K562 (cell line): Measurements from ENCODE around the gene DRD1. TPM values are rescaled to one million over a fixed set of nuclear protein-coding genes. Genes with fewer than 3 reads are reported as not detected.

Source experiments
- ATAC-seq: fragments of 200-7000 bp; cut with Tn5 transposase; 3 replicates; pipeline ENCODE4 v1.9.1; 2020; ENCODE audit warnings: moderate library complexity
- BruUV-seq: library from RNA; stranded (reverse); fragments of 400-500 nt; replicated peaks from 2 replicates; lab custom pipeline; 2021; lab: Mats Ljungman, UMichigan
- CTCF ChIA-PET: fragments of 300-600 bp; formaldehyde crosslinking; extraction: SDS; loops from one replicate; lab custom pipeline; 2021; ENCODE audit warnings: low intra/inter-chr PET ratio; lab: Yijun Ruan, JAX
- POLR2A ChIA-PET: fragments of 300-600, 350-650 bp; sonication (Branson Sonifier 250); formaldehyde crosslinking; extraction: SDS; loops from one replicate; lab custom pipeline; 2021; ENCODE audit warnings: antibody characterized with exemption, inconsistent platforms; lab: Yijun Ruan, JAX
- DNase-seq, 4 experiments: peaks; one replicate each; pipeline versions ENCODE4 v3.0.0 to v3.0.0-alpha.2; 2011 to 2018; ENCODE audit warnings: low spot score in 3 of 4, mixed read lengths in 3 of 4; ENCODE audit errors: extremely low read depth in 1 of 4
- FAIRE-seq: peaks from 2 replicates; lab custom pipeline; 2011; peaks lifted over from hg19 to GRCh38; lab: Jason Lieb, UNC
- H2AFZ ChIP-seq: 2 replicates; pipeline ENCODE4 v1.6.0; 2011; ENCODE audit warnings: low read depth, low read length, control low read depth, inconsistent platforms
- H3K27ac ChIP-seq: fragments of 200-600 bp; 3 replicates; pipeline ENCODE4 v1.8.0; 2011; ENCODE audit warnings: low read depth, mild to moderate bottlenecking, control low read depth, inconsistent platforms, low read length, moderate library complexity, mixed read lengths; ENCODE audit errors: extremely low read depth
- H3K27me3 ChIP-seq, 2 experiments: fragments of 300-600 bp in 1 of 2; 2 replicates in 1 of 2; 3 replicates in 1 of 2; pipeline versions ENCODE4 v1.6.0 to v1.8.0; 2011; ENCODE audit warnings: inconsistent platforms in 2 of 2, low read length in 2 of 2, mild to moderate bottlenecking in 1 of 2, mixed read lengths in 1 of 2, moderate library complexity in 1 of 2; ENCODE audit not compliant: control insufficient read depth in 2 of 2, insufficient read depth in 2 of 2
- H3K36me3 ChIP-seq: fragments of 300-600 bp; 3 replicates; pipeline ENCODE4 v1.8.0; 2011; ENCODE audit warnings: mild to moderate bottlenecking, low read length, inconsistent platforms; ENCODE audit not compliant: control insufficient read depth, insufficient read depth
- H3K4me1 ChIP-seq, 2 experiments: fragments of 200-600 bp in 1 of 2; replicated peaks in 1 of 2; 2 replicates in 1 of 2; 3 replicates in 1 of 2; pipeline versions ENCODE4 v1.5.1 to v1.8.0; 2011; ENCODE audit warnings: inconsistent platforms in 2 of 2, low read length in 2 of 2, mild to moderate bottlenecking in 1 of 2, mixed read lengths in 1 of 2, moderate library complexity in 1 of 2; ENCODE audit not compliant: control insufficient read depth in 2 of 2, insufficient read depth in 2 of 2
- H3K4me2 ChIP-seq: 2 replicates; pipeline ENCODE4 v1.6.1; 2011; ENCODE audit warnings: low read length, control low read depth, inconsistent platforms, mixed read lengths; ENCODE audit not compliant: insufficient read depth
- H3K4me3 ChIP-seq: fragments of 200-600 bp; sonication (generic), shearing (Covaris generic); 2 replicates; pipeline ENCODE4 v1.5.1; 2016; ENCODE audit warnings: control low read depth, inconsistent platforms
- H3K79me2 ChIP-seq: fragments of 200-600 bp; 3 replicates; pipeline ENCODE4 v1.8.0; 2011; ENCODE audit warnings: low read length, inconsistent platforms; ENCODE audit not compliant: control insufficient read depth, insufficient read depth
- H3K9ac ChIP-seq, 2 experiments: 2 replicates each; pipeline versions ENCODE4 v1.6.0 to v1.6.1; 2011; ENCODE audit warnings: low read depth in 2 of 2, low read length in 2 of 2, control low read depth in 1 of 2, inconsistent platforms in 1 of 2, mild to moderate bottlenecking in 1 of 2, mixed read lengths in 1 of 2; ENCODE audit not compliant: insufficient read depth in 1 of 2
- H3K9me1 ChIP-seq: one replicate; pipeline ENCODE4 v1.6.0; 2011; ENCODE audit warnings: inconsistent platforms, mild to moderate bottlenecking, low read length, moderate library complexity; ENCODE audit not compliant: control insufficient read depth, insufficient read depth
- H3K9me3 ChIP-seq: replicated peaks from 2 replicates; pipeline ENCODE4 v1.5.1; 2011; ENCODE audit warnings: low read depth, low read length, inconsistent platforms; ENCODE audit not compliant: control insufficient read depth, insufficient read depth
- H4K20me1 ChIP-seq: replicated peaks from 2 replicates; pipeline ENCODE4 v1.6.1; 2011; ENCODE audit warnings: low read length, inconsistent platforms, mixed read lengths; ENCODE audit not compliant: control insufficient read depth, insufficient read depth
- ADNP ChIP-seq: fragments of 200-800 bp; sonication (Bioruptor generic); IDR thresholded peaks from 2 replicates; pipeline ENCODE4 v1.6.1; 2016; ENCODE audit warnings: missing genetic modification characterization, missing compliant biosample characterization
- E2F3 ChIP-seq: fragments of 250-450 bp; sonication (Bioruptor Pico); IDR thresholded peaks from 2 replicates; pipeline ENCODE4 v1.4.0; 2020; ENCODE audit warnings: mild to moderate bottlenecking
- EP300 ChIP-seq: IDR thresholded peaks from 2 replicates; pipeline ENCODE4 v1.6.1; 2012; ENCODE audit warnings: low read length, improper control_type of control experiment
- FOXK1 ChIP-seq: sonication (generic); formaldehyde crosslinking; IDR thresholded peaks from 2 replicates; pipeline ENCODE4 v1.8.0; 2022; ENCODE audit warnings: missing genetic modification reagents, mild to moderate bottlenecking, borderline replicate concordance
- GATAD2A ChIP-seq: fragments of 450-650 bp; IDR thresholded peaks from 2 replicates; pipeline ENCODE4 v1.6.1; 2017
- HDGF ChIP-seq: fragments of 450-650 bp; IDR thresholded peaks from 2 replicates; pipeline ENCODE4 v1.6.1; 2016
- HEY1 ChIP-seq: fragments of 250-450 bp; sonication (Bioruptor Pico); IDR thresholded peaks from 2 replicates; pipeline ENCODE4 v1.5.0; 2020; ENCODE audit warnings: mild to moderate bottlenecking, moderate library complexity, borderline replicate concordance
- IFI16 ChIP-seq: fragments of 250-450 bp; sonication (Bioruptor Pico); IDR thresholded peaks from 2 replicates; pipeline ENCODE4 v2.1.2; 2022; ENCODE audit warnings: mild to moderate bottlenecking, inconsistent platforms
- KLF6 ChIP-seq: fragments of 250-450 bp; sonication (Bioruptor Pico); IDR thresholded peaks from 2 replicates; pipeline ENCODE4 v1.4.0; 2020; ENCODE audit warnings: mild to moderate bottlenecking, moderate library complexity, borderline replicate concordance
- MECOM ChIP-seq: fragments of 250-450 bp; sonication (Bioruptor Pico); IDR thresholded peaks from 2 replicates; pipeline ENCODE4 v1.8.0; 2022; ENCODE audit warnings: inconsistent platforms
- NELFE ChIP-seq: IDR thresholded peaks from 2 replicates; pipeline ENCODE4 v1.6.1; 2011; ENCODE audit warnings: mild to moderate bottlenecking; ENCODE audit not compliant: insufficient read depth, insufficient read length
- RAD51 ChIP-seq: fragments of 450-650 bp; IDR thresholded peaks from 2 replicates; pipeline ENCODE4 v1.7.1; 2016; ENCODE audit warnings: low read depth, mild to moderate bottlenecking, borderline replicate concordance
- RBM17 ChIP-seq: fragments of 200-400 bp; formaldehyde crosslinking; IDR thresholded peaks from 2 replicates; pipeline ENCODE4 v1.6.1; 2017; ENCODE audit warnings: low read depth, mild to moderate bottlenecking, low read length, borderline replicate concordance
- STAG1 ChIP-seq: sonication (generic); formaldehyde crosslinking; IDR thresholded peaks from 2 replicates; pipeline ENCODE4 v1.5.0; 2020; ENCODE audit warnings: missing genetic modification reagents, borderline replicate concordance
- TCF3 ChIP-seq: sonication (generic); formaldehyde crosslinking; IDR thresholded peaks from 2 replicates; pipeline ENCODE4 v1.4.0; 2020; ENCODE audit warnings: mild to moderate bottlenecking, missing genetic modification reagents
- ZNF232 ChIP-seq: sonication (generic); formaldehyde crosslinking; IDR thresholded peaks from 2 replicates; pipeline ENCODE4 v1.8.0; 2022; ENCODE audit warnings: mild to moderate bottlenecking, missing genetic modification reagents
- ZNF717 ChIP-seq: fragments of 250-450 bp; sonication (Bioruptor Pico); IDR thresholded peaks from 2 replicates; pipeline ENCODE4 v1.5.0; 2021
- WGBS: fragments of 100-300 bp; shearing (Covaris generic); methylation state at CpG from one replicate; pipeline ENCODE4 v1.1.6; 2016; ENCODE audit warnings: low coverage, mixed read lengths; ENCODE audit not compliant: insufficient coverage; ENCODE audit errors: missing lambda C conversion rate; 5-methylcytosine and 5-hydroxymethylcytosine counted together
- in situ Hi-C: fragments of 300-500 bp; cut with MboI; formaldehyde crosslinking; loops from 4 replicates; pipeline ENCODE4 v1.15.0; 2018; ENCODE audit warnings: inconsistent platforms, mixed read lengths
- intact Hi-C: fragments of 100-400 bp; cut with micrococcal nuclease; formaldehyde crosslinking; loops from 2 replicates; pipeline ENCODE4 v1.14.2; 2022
- polyA plus RNA-seq, 8 experiments: library from polyadenylated mRNA; depleted of rRNA in 4 of 8; stranded (reverse) in 5 of 8; unstranded in 3 of 8; fragments of >200 nt; fragmentation: Nextera tagmentation in 2 of 8; fragmentation: Illumina TruSeq in 1 of 8; extraction: Ambion mirVana in 2 of 8; extraction: Trizol in 1 of 8; gene quantifications; 2 replicates each; pipeline versions ENCODE4 v1.2.1 to v1.2.3, GENCODE V29; 2011 to 2014; ENCODE audit warnings: inconsistent platforms in 1 of 8, missing spikeins in 1 of 8
- total RNA-seq, 7 experiments: library from RNA; depleted of rRNA in 6 of 7; stranded (reverse); fragments of >200 nt in 6 of 7; fragmentation: Illumina TruSeq in 2 of 7; extraction: Trizol in 2 of 7; gene quantifications; 2 replicates each; pipeline versions ENCODE4 v1.2.1 to v1.2.3, GENCODE V29; 2011 to 2021; ENCODE audit warnings: low replicate concordance in 1 of 7
- TF ChIP-seq, protein P1 (sequence below): sonication (generic); formaldehyde crosslinking; IDR thresholded peaks from 2 replicates; pipeline ENCODE4 v1.9.0; 2022; ENCODE audit warnings: mild to moderate bottlenecking, missing genetic modification reagents
- TF ChIP-seq, protein P2 (sequence below): fragments of 450-650 bp; formaldehyde crosslinking; IDR thresholded peaks from 2 replicates; pipeline ENCODE4 v1.4.0; 2022; ENCODE audit warnings: missing genetic modification characterization
- TF ChIP-seq, protein P3 (sequence below), 2 experiments: fragments of 150-350 bp in 1 of 2; IDR thresholded peaks; 2 replicates each; pipeline ENCODE4 v1.6.1; 2012 to 2016; ENCODE audit warnings: low read depth in 2 of 2, low read length in 2 of 2, mild to moderate bottlenecking in 1 of 2, moderate library complexity in 1 of 2

Gene DRD1
- total and polyA plus RNA-seq, 9 of the 15 experiments (the other 6 are each of a cell fraction or from before 2014, with no cell fraction given), result not detected

DNA sequence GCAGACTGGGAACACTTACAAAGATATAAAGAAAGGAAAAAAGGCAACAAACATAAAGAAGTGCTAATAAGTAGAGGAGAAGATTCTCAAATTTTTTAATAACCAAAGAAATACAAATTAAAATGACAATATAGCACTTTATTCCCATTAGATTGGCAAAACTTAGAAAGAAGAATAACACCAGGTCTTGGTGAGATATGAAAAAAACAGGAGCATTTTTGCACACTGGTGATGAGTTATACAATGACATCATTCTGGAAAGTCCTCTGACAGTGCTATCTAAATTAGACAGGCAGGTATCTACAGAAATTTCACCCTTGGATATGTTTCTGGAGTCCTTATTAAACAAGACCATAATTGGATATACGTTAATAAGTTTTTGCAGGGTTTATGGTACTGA, 24.9 kb upstream of the DRD1 start:
- no peaks in the 10 kb centered on the region for H3K9me3 ChIP-seq
- no peaks in the 10 kb centered on the region for H4K20me1 ChIP-seq
- no peak overlapping the region for H3K4me2 ChIP-seq
- TF ChIP-seq, protein P1, sequence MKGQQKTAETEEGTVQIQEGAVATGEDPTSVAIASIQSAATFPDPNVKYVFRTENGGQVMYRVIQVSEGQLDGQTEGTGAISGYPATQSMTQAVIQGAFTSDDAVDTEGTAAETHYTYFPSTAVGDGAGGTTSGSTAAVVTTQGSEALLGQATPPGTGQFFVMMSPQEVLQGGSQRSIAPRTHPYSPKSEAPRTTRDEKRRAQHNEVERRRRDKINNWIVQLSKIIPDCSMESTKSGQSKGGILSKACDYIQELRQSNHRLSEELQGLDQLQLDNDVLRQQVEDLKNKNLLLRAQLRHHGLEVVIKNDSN, result no peak
- TF ChIP-seq E2F3 (CRISPR knock-in tag), result no peak
- no peak for TF ChIP-seq EP300
- TF ChIP-seq ZNF717, result no peak
- TF ChIP-seq ADNP, result no peak
- no peak for TF ChIP-seq RBM17
- TF ChIP-seq KLF6, result no peak
- no peak for TF ChIP-seq FOXK1
- no peak for TF ChIP-seq IFI16 (CRISPR knock-in tag)
- TF ChIP-seq RAD51, result no peak
- TF ChIP-seq NELFE, result no peak
- TF ChIP-seq HEY1, result no peak
- TF ChIP-seq MECOM (CRISPR knock-in tag), result no peak
- TF ChIP-seq, protein P2, sequence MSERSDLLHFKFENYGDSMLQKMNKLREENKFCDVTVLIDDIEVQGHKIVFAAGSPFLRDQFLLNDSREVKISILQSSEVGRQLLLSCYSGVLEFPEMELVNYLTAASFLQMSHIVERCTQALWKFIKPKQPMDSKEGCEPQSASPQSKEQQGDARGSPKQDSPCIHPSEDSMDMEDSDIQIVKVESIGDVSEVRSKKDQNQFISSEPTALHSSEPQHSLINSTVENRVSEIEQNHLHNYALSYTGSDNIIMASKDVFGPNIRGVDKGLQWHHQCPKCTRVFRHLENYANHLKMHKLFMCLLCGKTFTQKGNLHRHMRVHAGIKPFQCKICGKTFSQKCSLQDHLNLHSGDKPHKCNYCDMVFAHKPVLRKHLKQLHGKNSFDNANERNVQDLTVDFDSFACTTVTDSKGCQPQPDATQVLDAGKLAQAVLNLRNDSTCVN (CRISPR knock-in tag), result no peak
- TF ChIP-seq GATAD2A, result no peak
- no peak for TF ChIP-seq STAG1 (CRISPR knock-in tag)
- TF ChIP-seq TCF3 (CRISPR knock-in tag), result no peak
- TF ChIP-seq HDGF, result no peak
- TF ChIP-seq, protein P3, sequence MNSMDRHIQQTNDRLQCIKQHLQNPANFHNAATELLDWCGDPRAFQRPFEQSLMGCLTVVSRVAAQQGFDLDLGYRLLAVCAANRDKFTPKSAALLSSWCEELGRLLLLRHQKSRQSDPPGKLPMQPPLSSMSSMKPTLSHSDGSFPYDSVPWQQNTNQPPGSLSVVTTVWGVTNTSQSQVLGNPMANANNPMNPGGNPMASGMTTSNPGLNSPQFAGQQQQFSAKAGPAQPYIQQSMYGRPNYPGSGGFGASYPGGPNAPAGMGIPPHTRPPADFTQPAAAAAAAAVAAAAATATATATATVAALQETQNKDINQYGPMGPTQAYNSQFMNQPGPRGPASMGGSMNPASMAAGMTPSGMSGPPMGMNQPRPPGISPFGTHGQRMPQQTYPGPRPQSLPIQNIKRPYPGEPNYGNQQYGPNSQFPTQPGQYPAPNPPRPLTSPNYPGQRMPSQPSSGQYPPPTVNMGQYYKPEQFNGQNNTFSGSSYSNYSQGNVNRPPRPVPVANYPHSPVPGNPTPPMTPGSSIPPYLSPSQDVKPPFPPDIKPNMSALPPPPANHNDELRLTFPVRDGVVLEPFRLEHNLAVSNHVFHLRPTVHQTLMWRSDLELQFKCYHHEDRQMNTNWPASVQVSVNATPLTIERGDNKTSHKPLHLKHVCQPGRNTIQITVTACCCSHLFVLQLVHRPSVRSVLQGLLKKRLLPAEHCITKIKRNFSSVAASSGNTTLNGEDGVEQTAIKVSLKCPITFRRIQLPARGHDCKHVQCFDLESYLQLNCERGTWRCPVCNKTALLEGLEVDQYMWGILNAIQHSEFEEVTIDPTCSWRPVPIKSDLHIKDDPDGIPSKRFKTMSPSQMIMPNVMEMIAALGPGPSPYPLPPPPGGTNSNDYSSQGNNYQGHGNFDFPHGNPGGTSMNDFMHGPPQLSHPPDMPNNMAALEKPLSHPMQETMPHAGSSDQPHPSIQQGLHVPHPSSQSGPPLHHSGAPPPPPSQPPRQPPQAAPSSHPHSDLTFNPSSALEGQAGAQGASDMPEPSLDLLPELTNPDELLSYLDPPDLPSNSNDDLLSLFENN (IDR thresholded peaks at IDR 0.05; ENCODE audit: low read depth in 2 of 2, low read length in 2 of 2), result no peak
- TF ChIP-seq ZNF232 (CRISPR knock-in tag), result no peak
- H3K4me3 ChIP-seq, result no peak overlapping the region
- intact Hi-C loops (no loop called here), in situ Hi-C loops (no loop called here)
- H3K9me1 ChIP-seq, result no peaks in the 10 kb centered on the region
- ATAC-seq (no peak), DNase-seq (no peak), FAIRE-seq (no peak)
- H2AFZ ChIP-seq, result no peak overlapping the region
- H3K27me3 ChIP-seq, result peaks cover 8 to 39% of the 10 kb centered on the region in 2 experiments; a peak in 4 of 5 replicates
- WGBS, result 0% methylated on average over 1 of the region's 1 CpG
- H3K9ac ChIP-seq, result no peak overlapping the region
- no peaks in the 10 kb centered on the region for H3K36me3 ChIP-seq
- POLR2A ChIA-PET, result no interaction called here
- BruUV-seq, result no TSS peak
- CTCF ChIA-PET, result no interaction called here
- no peaks in the 10 kb centered on the region for H3K4me1 ChIP-seq
- H3K27ac ChIP-seq, result no peak overlapping the region
- H3K79me2 ChIP-seq, result no peaks in the 10 kb centered on the region
